PC-9 (cell line): ENCODE results near the gene ITM2B. TPM values are rescaled to one million over a fixed set of nuclear protein-coding genes. Genes with fewer than 3 reads are reported as not detected.

Experiments used
- BruUV-seq: library from RNA; stranded (reverse); fragments of 400-500 nt; replicated peaks from 2 replicates; lab custom pipeline; 2021; lab: Mats Ljungman, UMichigan
- CTCF ChIA-PET: fragments of 300-600 bp; sonication (Branson Sonifier 250); formaldehyde crosslinking; loops from one replicate; lab custom pipeline; 2022; ENCODE audit warnings: antibody characterized with exemption; lab: Charles Lee
- POLR2A ChIA-PET: fragments of 300-600 bp; sonication (Branson Sonifier 250); formaldehyde crosslinking; loops from one replicate; lab custom pipeline; 2022; ENCODE audit warnings: antibody characterized with exemption; ENCODE audit not compliant: unreplicated experiment; lab: Charles Lee
- DNase-seq, 2 experiments: peaks; one replicate each; pipeline versions ENCODE4 v3.0.0 to v3.0.0-alpha.2; 2015 to 2022; ENCODE audit warnings: mixed read lengths in 1 of 2
- H2AFZ ChIP-seq: fragments of 200-600 bp; sonication (generic); 2 replicates; pipeline ENCODE4 v1.8.1; 2017; ENCODE audit warnings: antibody characterized with exemption
- H3F3A ChIP-seq: fragments of 200-600 bp; sonication (generic); 2 replicates; pipeline ENCODE4 v1.8.1; 2017; ENCODE audit warnings: antibody characterized with exemption, mild to moderate bottlenecking, low read depth; ENCODE audit not compliant: insufficient read depth
- H3K27ac ChIP-seq: fragments of 200-600 bp; sonication (generic); 2 replicates; pipeline ENCODE4 v1.6.1; 2016; ENCODE audit warnings: mixed run types
- H3K27me3 ChIP-seq: fragments of 200-600 bp; sonication (generic); 2 replicates; pipeline ENCODE4 v1.6.1; 2016; ENCODE audit warnings: low read depth, mixed run types; ENCODE audit not compliant: insufficient read depth
- H3K36me3 ChIP-seq: fragments of 200-600 bp; sonication (generic); 2 replicates; pipeline ENCODE4 v1.6.1; 2016; ENCODE audit warnings: low read depth, mixed run types
- H3K4me1 ChIP-seq: fragments of 200-600 bp; sonication (generic); replicated peaks from 2 replicates; pipeline ENCODE4 v1.6.1; 2016; ENCODE audit warnings: mixed run types; ENCODE audit not compliant: insufficient read depth
- H3K4me2 ChIP-seq: fragments of 200-600 bp; sonication (generic); 2 replicates; pipeline ENCODE4 v1.6.1; 2017; ENCODE audit warnings: mixed run types
- H3K4me3 ChIP-seq: fragments of 200-600 bp; sonication (generic); 2 replicates; pipeline ENCODE4 v1.6.1; 2016; ENCODE audit warnings: mixed run types
- H3K79me2 ChIP-seq: fragments of 200-600 bp; sonication (generic); 2 replicates; pipeline ENCODE4 v1.6.1; 2017; ENCODE audit warnings: low read depth, mixed run types
- H3K9me2 ChIP-seq: fragments of 200-600 bp; sonication (generic); 2 replicates; pipeline ENCODE4 v1.8.1; 2017; ENCODE audit warnings: mild to moderate bottlenecking; ENCODE audit not compliant: insufficient read depth
- H3K9me3 ChIP-seq: fragments of 200-600 bp; sonication (generic); 2 replicates; pipeline ENCODE4 v1.8.1; 2016; ENCODE audit warnings: low read depth; ENCODE audit not compliant: insufficient read depth
- H4K20me1 ChIP-seq: fragments of 200-600 bp; sonication (generic); 2 replicates; pipeline ENCODE4 v1.8.1; 2017; ENCODE audit not compliant: insufficient read depth
- EZH2 ChIP-seq: fragments of 200-600 bp; sonication (generic); IDR thresholded peaks from 2 replicates; pipeline ENCODE4 v1.8.0; 2017; ENCODE audit warnings: antibody characterized with exemption, low read depth
- intact Hi-C: fragments of 100-400 bp; cut with micrococcal nuclease; formaldehyde crosslinking; loops from one replicate; pipeline ENCODE4 v1.10.0; 2022; ENCODE audit not compliant: unreplicated experiment
- total RNA-seq: library from RNA; stranded (reverse); gene quantifications from 2 replicates; pipeline ENCODE4 v1.2.3, GENCODE V29; 2021
- TF ChIP-seq, protein P1 (sequence below): fragments of 200-600 bp; sonication (generic); conservative IDR thresholded peaks from 2 replicates; pipeline ENCODE4 v1.6.1; 2017; ENCODE audit warnings: mixed run types, antibody characterized with exemption, mild to moderate bottlenecking, moderate library complexity

ITM2B gene
- total RNA-seq, 1 experiment from 2014 or later: 155 TPM

DNA sequence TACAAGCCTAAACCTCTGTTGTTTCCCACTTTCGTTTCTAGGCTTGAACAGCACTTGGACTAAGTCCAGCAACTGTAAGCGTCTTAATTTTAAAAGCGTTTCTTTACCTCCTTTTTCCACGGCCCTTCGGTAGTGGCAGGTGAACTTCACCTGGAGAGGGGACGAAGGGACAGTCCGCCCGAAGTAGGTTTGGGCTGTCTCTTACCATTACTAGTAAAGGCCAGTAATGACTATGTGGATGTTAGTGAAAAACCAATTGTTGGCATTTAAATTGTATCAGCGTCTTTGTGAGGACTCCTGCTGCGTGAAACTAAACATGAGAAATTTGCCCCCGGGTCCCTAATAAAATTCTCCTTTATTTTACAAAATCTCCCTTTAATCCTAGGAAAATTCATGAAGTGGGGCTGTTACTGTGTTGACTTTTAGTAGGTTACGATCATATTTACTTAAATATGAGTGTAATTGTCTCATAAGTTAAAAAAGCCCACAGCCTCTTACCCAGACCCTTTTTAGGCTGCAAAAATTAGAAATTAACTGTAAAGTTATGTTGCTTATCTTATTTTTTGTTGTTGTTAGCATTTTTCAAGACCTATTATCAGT lies 983 bp downstream of the ITM2B start:
- Histone ChIP-seq H3F3A (no peaks in the 10 kb centered on the region; the same call in 1 of the 2 replicates), H3K4me3 (peak overlapping the region; percentile 67), H3K79me2 (peaks cover 41% of the 10 kb centered on the region), H3K36me3 (no peaks in the 10 kb centered on the region), H3K9me3 (no peaks in the 10 kb centered on the region), H2AFZ (peak overlapping the region; percentile 87), H3K27me3 (no peaks in the 10 kb centered on the region), H3K4me1 (peaks cover 28% of the 10 kb centered on the region), H3K27ac (no peak overlapping the region; the same call in 1 of the 2 replicates), H3K9me2 (no peaks in the 10 kb centered on the region), H4K20me1 (no peaks in the 10 kb centered on the region), H3K4me2 (peak overlapping the region; percentile 93)
- intact Hi-C loops: loop anchor here (10.0 kb wide), 2 partner anchors 79 to 131 kb away; no protein-coding TSS in a partner anchor
- ChIA-PET POLR2A (no interaction called here), CTCF (no interaction called here)
- DNase-seq: peak in 1 of 2 experiments; percentile 2
- TF ChIP-seq, protein P1, sequence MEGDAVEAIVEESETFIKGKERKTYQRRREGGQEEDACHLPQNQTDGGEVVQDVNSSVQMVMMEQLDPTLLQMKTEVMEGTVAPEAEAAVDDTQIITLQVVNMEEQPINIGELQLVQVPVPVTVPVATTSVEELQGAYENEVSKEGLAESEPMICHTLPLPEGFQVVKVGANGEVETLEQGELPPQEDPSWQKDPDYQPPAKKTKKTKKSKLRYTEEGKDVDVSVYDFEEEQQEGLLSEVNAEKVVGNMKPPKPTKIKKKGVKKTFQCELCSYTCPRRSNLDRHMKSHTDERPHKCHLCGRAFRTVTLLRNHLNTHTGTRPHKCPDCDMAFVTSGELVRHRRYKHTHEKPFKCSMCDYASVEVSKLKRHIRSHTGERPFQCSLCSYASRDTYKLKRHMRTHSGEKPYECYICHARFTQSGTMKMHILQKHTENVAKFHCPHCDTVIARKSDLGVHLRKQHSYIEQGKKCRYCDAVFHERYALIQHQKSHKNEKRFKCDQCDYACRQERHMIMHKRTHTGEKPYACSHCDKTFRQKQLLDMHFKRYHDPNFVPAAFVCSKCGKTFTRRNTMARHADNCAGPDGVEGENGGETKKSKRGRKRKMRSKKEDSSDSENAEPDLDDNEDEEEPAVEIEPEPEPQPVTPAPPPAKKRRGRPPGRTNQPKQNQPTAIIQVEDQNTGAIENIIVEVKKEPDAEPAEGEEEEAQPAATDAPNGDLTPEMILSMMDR: no peak
- TF ChIP-seq EZH2: no peak
- TSS peak; percentile 40 for BruUV-seq

GRCh38 chr13:48234566-48235340 lies 1.7 kb downstream of the ITM2B start:
- Histone ChIP-seq H3K36me3 (no peaks in the 10 kb centered on the region), H4K20me1 (no peaks in the 10 kb centered on the region), H2AFZ (no peak overlapping the region), H3K4me3 (peak overlapping the region; percentile 67), H3K27me3 (no peaks in the 10 kb centered on the region), H3K27ac (no peak overlapping the region), H3K9me2 (no peaks in the 10 kb centered on the region), H3K4me2 (peak overlapping the region; percentile 93), H3F3A (no peaks in the 10 kb centered on the region; the same call in 1 of the 2 replicates), H3K9me3 (no peaks in the 10 kb centered on the region), H3K79me2 (peaks cover 44% of the 10 kb centered on the region), H3K4me1 (peaks cover 28% of the 10 kb centered on the region)
- CTCF ChIA-PET: no interaction called here
- POLR2A ChIA-PET: interaction anchor here (0.7 kb wide), 1 partner anchor 299 kb away, joined by 4 read pairs; no protein-coding TSS in a partner anchor
- intact Hi-C loops: loop anchor here (1.0 to 10.0 kb wide), 4 partner anchors 68 to 130 kb away; partner anchors contain the start of gene RB1
- TF ChIP-seq, protein P1: no peak
- TF ChIP-seq EZH2: no peak
- DNase-seq: no peak
- BruUV-seq: no TSS peak

- H3K4me3 ChIP-seq: no peak overlapping the region
- no peak overlapping the region for H3K27ac ChIP-seq
- peaks cover 46% of the 10 kb centered on the region for H3K79me2 ChIP-seq
- no peaks in the 10 kb centered on the region for H3K9me2 ChIP-seq
- no peaks in the 10 kb centered on the region; the same call in 1 of the 2 replicates for H3F3A ChIP-seq
- no peak for TF ChIP-seq EZH2
- TF ChIP-seq, protein P1: no peak
- H2AFZ ChIP-seq: no peak overlapping the region
- CTCF ChIA-PET: no interaction called here
- no peaks in the 10 kb centered on the region for H4K20me1 ChIP-seq
- intact Hi-C loops: loop anchor here (1.0 to 10.0 kb wide), 4 partner anchors 67 to 129 kb away; partner anchors contain the start of gene RB1
- H3K4me2 ChIP-seq: peak overlapping the region; percentile 93
- POLR2A ChIA-PET: interaction anchor here (0.6 to 0.8 kb wide), 3 partner anchors 56 to 299 kb away, joined by 3 to 5 read pairs (median 4); partner anchors contain the start of gene MED4
- no TSS peak for BruUV-seq
- peaks cover 28% of the 10 kb centered on the region for H3K4me1 ChIP-seq
- DNase-seq: peak; percentile 39 to 50
- no peaks in the 10 kb centered on the region for H3K9me3 ChIP-seq
- no peaks in the 10 kb centered on the region for H3K27me3 ChIP-seq
- H3K36me3 ChIP-seq: no peaks in the 10 kb centered on the region
Measured at GRCh38 chr13:48235341-48236135, 2.5 kb downstream of the ITM2B start.
